ENCODE measurements around the gene MYO1D.

DNA sequence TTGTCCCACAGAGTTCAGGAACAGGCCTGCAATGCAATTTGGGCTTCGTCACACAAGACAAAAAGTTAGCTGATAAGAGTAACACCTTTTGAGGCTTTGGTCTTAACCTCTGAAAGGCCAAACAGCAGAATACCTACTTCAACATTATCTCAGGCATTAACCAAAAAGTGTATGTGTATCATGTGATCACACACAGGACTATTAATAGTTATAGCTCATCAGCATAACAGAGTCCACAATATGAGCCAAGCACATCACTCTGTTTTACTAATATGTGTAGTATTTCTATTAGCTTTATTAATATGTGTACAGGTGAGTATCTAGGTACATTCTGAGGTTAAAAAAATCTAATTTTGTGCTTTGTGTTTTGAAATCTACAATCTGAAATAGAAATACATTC, 30.8 kb downstream of the MYO1D start:
- TF ChIP-seq CTCF (IDR thresholded peaks at IDR 0.05): no peak
- TF ChIP-seq EP300 (IDR thresholded peaks at IDR 0.05): no peak
- TF ChIP-seq POLR2A (IDR thresholded peaks at IDR 0.05): no peak
